SH-SY5Y (cell line): ENCODE results near the gene EGFLAM.

Experiments used
- GATA2 ChIP-seq: IDR thresholded peaks from 2 replicates; pipeline ENCODE4 v1.6.1; 2011; ENCODE audit warnings: mild to moderate bottlenecking, low read depth, low read length
- GATA3 ChIP-seq: IDR thresholded peaks from 2 replicates; pipeline ENCODE4 v1.6.1; 2011; ENCODE audit warnings: low read depth, mild to moderate bottlenecking, low read length, moderate library complexity

EGFLAM gene

DNA sequence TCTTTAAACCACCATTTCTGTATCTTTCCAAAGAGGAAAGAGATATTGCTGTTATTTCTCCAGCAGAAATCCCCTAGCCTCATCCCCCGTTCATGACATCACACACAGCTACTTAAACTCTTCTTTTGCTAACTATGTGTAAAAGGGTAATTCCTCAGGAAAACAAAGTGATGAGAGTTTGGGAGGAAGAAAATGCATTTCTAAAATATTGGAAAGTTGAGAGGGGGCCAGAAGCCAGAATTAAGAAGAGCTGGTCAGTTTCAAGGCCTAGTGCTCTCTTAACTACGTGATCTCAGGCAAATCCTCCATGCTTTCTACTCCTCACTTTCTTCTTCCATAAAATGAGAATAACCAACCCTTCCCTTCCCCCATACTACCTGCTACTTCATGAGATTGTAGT is 188.7 kb downstream of the EGFLAM start:
- TF ChIP-seq GATA2 (no peak), GATA3 (no peak)

DNA sequence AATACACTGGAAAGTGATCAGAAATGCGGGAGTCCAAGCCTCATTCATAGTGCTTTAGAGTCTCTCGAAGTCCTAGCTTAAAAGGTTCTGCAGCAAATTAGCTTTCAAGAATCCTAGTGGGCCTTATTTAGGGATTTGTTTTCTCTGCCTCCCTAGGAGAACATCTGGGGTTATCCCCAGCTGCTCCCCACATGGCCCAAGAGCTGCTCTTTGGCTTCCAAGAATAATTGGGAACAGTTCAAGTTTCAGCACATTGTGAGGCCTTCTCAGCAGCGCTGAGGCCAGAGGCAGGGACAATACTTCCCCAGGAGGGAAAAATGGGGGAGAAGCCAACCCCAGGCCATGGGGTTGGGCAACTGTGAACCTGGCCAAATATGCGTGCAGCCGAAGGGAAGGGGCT is 189.4 kb downstream of the EGFLAM start:
- TF ChIP-seq GATA2, result no peak
- TF ChIP-seq GATA3, result no peak

DNA sequence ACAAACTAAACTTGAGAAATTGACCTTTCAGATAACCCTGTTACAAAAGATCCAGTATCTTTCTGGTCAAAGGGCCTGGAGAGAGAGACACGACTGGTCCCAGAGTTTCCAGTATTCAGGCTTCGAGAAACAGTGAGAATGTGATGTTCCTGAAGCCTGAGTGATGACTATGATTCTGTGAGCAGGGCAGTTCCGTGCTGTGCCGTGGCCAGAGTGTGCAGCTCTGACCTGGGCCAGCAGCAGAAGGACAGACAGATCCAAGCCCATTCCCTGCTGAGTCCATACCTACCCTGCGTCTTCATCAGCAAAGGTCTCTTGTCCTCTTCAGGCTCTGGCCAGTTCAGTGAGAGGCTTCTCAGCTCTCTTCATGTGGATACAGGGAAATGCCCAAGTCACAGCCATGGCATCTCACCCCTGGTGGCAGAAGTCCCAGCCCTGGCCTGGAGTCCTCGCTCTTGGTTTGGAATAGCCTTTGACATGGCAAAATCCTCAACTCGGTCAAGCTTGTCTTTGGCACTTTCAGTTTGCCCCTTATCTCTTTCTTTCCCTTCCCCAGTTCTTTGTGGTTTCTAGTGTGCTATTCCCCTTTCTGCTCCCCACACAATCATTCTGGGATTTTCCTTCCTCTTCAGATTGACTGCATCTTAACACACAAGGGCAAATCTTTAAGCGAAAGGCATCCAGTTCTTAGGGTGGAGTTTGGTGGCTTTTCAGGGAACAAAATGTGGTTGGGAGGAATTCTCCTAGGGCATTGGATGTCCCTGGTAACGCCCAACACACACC is 190.4 kb downstream of the EGFLAM start:
- no peak for TF ChIP-seq GATA2
- no peak for TF ChIP-seq GATA3

DNA sequence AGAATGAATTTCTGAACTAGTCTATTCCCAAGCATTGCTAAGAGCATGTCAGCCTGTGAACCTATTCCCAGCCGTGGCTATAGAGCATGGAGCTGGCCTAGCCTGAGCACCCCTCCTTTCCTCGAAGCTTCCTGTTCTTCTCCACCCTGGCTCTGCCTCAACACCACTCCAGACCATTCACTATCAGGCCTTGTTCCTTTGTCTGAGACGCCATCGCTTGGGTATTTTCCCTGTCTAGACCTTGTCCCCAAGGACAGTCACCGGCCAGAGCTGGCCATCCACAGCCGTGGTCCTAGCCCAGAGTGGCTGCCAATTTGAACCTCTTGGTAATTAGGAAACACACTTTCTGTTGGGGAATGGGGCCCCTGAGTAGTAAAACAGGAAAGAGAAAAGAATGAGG is 192.3 kb downstream of the EGFLAM start:
- TF ChIP-seq GATA3, result no peak
- TF ChIP-seq GATA2, result no peak

DNA sequence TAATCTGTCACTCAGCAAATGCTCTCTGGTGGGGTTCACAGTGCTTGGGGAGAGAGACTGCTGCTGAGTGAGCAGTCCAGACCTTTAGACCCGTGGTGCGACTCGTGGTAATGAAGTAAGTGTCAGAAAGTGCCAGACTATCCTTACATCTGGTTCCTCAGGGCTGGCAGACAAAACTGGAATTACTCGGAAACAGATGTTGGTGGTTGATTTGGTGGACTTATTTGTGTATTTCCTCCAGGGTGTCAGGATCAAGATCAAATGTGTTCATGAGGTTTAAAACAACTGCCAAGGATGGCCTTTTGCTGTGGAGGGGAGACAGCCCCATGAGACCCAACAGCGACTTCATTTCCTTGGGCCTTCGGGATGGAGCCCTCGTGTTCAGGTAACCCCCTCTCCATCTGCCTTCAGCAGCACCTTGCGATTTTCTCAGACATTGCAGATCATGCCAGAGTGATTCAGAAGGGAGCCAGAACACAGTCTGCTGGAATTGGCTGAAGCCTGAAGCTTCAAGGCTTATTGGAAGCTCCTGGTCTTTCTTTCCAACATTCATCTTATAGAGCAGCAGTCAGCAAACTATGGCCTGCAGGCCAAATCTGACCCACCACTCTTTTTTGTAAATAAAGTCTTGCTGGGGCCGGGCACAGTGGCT is 192.8 kb downstream of the EGFLAM start:
- TF ChIP-seq GATA3 (no peak), GATA2 (no peak)

DNA sequence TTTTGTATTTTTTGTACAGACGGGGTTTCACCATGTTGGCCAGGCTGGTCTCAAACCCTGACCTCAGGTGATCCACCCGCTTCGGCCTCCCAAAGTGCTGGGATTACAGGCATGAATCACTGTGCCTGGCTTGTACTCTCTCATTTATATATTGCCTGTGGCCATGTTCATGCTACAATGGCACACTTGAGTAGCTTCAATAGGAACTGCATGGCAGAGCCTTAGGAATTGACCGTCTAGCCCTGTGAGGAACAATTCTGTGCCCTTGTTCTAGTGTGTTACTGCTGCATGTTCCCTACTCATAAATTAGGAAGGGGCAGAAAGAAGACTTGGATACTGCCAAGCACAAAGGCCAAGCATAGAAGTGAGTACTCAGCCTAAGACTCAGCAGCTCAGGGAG is 193.8 kb downstream of the EGFLAM start:
- TF ChIP-seq GATA3 (no peak), GATA2 (no peak)

DNA sequence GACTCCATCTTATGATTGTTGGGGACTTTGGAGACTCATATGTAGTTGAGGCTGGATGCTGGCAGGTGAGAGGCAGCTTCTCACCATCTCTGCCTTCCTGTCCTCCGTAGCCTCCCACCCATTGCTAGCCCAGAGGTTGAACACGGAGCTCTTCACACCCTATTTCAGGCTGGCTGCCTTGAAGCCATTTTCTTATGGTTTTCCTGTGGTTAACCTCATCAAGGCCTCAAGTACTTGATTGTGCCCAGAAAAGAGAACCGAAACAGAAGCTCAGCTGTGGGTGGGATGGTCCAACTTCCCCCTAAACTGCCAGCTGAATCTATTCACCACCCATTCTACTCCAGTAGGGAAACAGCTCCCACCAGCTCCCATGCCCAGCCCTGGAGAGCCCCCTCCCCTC is 195.1 kb downstream of the EGFLAM start:
- TF ChIP-seq GATA3 (no peak), GATA2 (no peak)

DNA sequence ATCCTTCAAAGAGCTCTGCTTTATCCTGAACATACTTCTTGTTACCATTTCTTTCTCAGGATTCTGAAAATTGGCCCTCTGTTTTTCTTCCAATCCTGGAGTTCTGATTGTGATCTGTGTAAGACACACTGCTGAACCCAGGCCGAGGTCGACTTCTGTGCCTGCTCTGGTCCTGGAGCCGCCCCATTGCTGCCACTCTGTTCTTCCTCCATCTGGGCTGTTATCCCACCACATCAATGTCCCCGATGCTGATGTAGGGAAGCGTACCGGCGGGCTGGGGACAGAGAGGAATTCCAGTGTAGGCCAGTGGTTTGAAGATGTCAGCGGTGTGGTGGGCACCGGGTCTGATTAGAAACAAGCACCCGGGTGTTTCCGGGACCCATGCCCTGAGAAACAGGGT is 195.6 kb downstream of the EGFLAM start:
- TF ChIP-seq GATA3 (no peak), GATA2 (no peak)

DNA sequence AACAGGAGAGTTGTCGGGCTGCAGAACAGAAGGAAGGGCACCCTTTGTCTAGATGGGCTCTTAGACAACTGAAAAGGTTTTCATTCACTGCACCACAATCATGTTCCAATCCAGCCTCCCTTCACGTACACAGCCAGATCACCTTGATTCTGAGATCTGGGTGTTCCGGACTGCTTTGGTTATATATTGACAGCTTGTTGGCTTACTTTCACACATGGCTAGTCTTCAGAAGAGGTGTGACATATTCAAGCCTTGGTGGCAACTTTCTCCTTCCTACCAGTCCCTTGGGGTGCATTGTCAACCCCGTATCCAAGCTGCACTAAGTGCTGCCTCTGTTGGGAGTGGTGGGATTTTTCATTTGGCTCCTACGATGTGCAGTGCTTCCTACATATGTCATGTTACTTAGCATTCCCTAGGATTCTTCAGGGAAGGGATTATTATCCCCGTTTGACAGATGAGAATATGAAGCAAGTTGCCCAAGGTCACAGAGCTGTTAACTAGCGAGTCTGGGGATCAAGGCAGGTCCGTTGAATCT is 197.5 kb downstream of the EGFLAM start:
- TF ChIP-seq GATA3 (no peak), GATA2 (no peak)

DNA sequence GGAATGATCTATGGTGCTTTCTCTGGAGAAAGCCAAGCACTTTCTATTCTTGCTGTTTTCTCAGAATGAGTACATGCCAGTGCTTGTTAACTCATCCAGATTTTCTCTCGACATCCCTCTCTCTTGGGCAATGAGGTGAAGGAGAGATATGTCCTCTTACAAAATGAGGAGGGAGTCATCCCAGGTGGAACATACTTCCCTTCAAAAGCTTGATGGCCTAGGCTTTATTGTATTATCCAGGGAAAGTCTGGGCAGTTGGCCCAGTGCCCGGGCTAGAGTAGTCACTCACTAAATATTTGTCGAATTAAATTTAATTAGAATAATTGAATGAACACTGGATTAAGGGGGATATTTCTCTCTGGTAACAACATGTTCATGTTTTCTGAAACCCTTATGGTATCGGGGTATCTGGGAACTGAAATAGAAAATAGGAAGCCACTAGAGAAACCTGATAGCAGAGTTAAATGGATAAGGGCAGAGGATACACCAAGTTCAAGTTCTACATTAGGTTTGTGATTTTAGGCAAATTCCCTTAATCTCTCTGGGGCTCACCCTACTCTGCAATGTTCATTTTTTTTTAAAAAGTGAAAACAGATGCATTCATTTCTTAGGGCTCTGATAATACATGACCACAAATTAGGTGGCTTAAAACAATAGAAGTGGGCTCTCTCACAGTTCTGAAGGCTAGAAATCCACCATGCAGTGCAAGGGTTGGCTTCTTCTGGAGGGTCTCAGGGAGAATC is 198.5 kb downstream of the EGFLAM start:
- TF ChIP-seq GATA2 (no peak), GATA3 (no peak)

DNA sequence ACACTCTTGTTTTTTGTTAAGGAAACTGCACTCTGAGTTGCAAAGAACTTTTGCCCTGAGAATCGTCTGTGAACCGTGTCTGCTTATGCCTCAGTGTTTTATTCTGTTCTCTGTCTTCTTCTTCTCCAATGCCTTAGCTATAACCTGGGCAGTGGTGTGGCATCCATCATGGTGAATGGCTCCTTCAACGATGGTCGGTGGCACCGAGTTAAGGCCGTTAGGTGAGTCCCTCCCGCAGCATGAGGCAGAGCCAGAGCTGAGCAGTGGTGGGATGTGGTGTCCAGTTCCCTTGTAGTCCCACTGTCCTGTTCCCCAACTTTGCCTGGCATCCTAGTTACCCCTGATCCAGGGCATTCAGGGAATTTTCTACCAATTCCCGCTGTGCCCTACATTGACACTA is 199.8 kb downstream of the EGFLAM start:
- TF ChIP-seq GATA2 (no peak), GATA3 (no peak)

DNA sequence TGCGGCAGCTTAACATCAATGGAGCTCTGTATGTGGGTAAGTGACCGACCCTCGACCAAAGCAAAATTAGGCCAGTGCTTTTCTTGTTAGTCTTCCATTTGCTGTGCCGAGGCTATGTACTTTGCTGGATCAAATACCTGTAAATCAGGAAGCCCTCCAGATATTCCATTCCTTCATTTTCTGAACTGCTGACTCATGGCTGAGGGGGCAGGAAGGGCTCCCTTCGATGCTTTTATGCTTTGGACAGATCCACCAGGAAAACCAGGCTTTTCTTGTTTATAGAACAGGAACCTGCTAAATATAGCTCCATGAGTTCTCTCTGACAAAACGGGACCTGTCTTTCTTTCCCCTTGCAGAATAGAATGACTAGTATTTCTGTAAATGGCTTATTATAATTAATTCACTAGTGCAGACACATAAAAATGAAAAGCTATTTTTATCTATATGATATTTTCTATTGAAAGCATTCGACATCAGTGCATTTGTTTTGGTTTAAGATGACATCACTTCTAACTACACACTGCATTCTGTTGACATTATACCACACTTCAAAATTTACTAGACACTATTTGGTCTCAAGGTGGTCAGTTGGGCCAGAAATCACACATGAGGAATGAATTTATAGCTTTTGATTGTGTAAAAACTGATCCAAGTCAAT is 204.7 kb downstream of the EGFLAM start:
- TF ChIP-seq GATA3 (no peak), GATA2 (no peak)

DNA sequence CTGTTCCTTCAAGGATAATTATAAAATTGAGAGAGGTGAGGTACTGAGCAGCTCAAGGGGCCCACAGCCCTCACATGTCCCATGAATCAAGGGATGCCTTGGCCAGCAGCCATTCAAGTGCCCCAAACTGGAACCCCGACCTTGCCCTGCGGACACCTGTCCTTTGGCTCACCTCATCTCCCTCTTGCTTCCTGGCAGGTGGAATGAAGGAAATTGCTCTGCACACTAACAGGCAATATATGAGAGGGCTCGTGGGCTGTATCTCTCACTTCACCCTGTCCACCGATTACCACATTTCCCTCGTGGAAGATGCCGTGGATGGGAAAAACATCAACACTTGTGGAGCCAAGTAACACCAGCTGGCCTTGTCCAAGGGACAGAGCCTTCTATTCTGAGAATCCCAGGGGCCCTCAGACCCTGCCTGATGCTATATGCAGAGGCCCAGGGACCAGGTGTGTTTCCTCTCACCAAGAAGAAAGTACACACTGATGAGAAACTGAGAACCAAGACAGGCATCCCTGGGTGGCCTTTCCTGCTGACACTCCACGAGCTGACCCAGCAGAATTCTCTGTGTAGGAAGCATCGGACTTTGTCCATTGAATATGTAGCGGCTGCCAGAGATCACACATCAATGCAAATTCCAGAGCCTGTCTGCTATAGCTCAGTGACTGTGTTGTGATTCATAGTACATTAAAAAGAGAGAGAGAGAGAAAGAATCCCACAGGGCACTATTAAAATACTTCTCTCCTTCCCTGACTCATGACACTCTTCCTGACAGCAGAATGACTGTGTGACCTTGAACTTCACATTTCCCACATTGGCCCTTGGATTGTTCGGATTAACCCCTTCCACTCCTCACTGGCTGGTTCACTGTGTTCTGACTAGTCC is 205.5 kb downstream of the EGFLAM start:
- TF ChIP-seq GATA2, result no peak

DNA sequence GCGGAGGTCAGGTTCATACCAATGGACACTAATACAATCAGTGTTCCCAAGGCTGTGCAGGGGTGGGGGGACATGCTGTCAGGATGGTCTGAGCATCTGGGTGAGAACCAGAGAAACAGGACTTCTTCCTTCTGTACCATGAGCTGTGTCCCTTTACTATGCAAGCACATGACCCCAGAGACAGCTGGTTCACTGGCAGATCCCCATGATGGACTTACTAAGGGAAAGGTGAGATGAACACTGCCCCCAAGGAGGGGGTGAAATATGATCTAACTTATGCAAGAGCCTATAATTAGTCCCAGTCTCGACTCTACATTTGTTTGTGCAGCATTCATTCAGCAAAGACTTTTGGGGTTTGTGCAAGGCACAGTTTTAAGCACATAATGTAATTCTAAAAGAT is 206.7 kb downstream of the EGFLAM start:
- TF ChIP-seq GATA2 (no peak), GATA3 (no peak)
